ENCODE measurements around the gene IKBKG. TPM values are rescaled to one million over a fixed set of nuclear protein-coding genes. Genes with fewer than 3 reads are reported as not detected.

IKBKG gene
- total RNA-seq, 1 experiment from 2014 or later: 29.3 TPM

DNA sequence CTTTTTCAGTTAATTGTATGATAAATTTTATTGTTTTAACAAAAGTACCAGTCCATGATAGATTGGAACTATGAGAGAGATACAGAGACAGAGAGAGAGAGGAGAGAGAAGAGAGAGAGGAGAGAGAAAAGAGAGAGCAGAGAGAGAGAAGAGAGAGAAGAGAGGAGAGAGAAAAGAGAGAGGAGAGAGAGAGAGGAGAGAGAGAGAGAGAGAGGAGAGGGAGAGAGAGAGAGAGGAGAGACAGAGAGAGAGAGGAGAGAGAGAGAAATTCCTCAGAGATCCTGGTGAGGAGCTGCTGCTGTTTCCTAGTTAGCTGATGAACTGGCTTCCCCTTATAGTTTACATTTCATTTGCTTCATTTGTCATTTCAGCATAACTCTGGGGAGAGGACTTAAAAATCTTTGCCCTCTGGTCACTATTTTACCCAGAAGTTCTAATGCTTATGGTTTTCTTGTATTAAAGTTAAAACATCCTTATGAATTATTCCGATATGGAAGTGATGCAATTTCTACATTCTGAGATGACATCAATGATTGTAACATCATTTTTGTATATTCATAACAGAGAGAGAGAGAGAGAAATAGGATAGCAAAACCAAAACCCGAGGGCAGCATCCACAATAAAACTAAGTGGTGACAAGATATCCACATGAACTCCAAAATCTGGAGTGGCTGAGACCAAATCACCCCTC is 48.3 kb downstream of the IKBKG start:
- no peaks in the 10 kb centered on the region for H3K27me3 ChIP-seq (replicated peaks; ENCODE audit: control insufficient read depth, insufficient read depth, low read length)
- POLR2A ChIA-PET: no interaction called here
- CTCF ChIA-PET: no interaction called here
- Mint-ChIP-seq H3K9me3 (ENCODE audit: unreplicated experiment) (peaks cover 10% of the 10 kb centered on the region), H3K36me3 (ENCODE audit: insufficient read depth, unreplicated experiment) (no peaks in the 10 kb centered on the region), H3K4me3 (ENCODE audit: unreplicated experiment) (no peak overlapping the region), H3K27me3 (ENCODE audit: insufficient read depth, unreplicated experiment) (peaks cover 3% of the 10 kb centered on the region), H3K4me1 (ENCODE audit: low read depth, unreplicated experiment) (no peaks in the 10 kb centered on the region), H3K27ac (ENCODE audit: unreplicated experiment) (no peak overlapping the region)
- H3K4me1 ChIP-seq: no peaks in the 10 kb centered on the region
- intact Hi-C loops (cut with micrococcal nuclease; ENCODE audit: unreplicated experiment): no loop called here
- TF ChIP-seq, protein P1, sequence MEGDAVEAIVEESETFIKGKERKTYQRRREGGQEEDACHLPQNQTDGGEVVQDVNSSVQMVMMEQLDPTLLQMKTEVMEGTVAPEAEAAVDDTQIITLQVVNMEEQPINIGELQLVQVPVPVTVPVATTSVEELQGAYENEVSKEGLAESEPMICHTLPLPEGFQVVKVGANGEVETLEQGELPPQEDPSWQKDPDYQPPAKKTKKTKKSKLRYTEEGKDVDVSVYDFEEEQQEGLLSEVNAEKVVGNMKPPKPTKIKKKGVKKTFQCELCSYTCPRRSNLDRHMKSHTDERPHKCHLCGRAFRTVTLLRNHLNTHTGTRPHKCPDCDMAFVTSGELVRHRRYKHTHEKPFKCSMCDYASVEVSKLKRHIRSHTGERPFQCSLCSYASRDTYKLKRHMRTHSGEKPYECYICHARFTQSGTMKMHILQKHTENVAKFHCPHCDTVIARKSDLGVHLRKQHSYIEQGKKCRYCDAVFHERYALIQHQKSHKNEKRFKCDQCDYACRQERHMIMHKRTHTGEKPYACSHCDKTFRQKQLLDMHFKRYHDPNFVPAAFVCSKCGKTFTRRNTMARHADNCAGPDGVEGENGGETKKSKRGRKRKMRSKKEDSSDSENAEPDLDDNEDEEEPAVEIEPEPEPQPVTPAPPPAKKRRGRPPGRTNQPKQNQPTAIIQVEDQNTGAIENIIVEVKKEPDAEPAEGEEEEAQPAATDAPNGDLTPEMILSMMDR (IDR thresholded peaks at IDR 0.05; ENCODE audit: insufficient read depth in 1 of 2, low read depth in 1 of 2, low read length in 1 of 2, severe bottlenecking in 1 of 2, unreplicated experiment in 1 of 2): no peak
- no peak for DNase-seq
- H3K36me3 ChIP-seq (ENCODE audit: control insufficient read depth, insufficient read depth, low read length): no peaks in the 10 kb centered on the region
- no peak overlapping the region for H3K4me3 ChIP-seq (ENCODE audit: low read depth, low read length)
- H3K9me3 ChIP-seq: no peaks in the 10 kb centered on the region
- BruUV-seq (replicated peaks): no TSS peak

DNA sequence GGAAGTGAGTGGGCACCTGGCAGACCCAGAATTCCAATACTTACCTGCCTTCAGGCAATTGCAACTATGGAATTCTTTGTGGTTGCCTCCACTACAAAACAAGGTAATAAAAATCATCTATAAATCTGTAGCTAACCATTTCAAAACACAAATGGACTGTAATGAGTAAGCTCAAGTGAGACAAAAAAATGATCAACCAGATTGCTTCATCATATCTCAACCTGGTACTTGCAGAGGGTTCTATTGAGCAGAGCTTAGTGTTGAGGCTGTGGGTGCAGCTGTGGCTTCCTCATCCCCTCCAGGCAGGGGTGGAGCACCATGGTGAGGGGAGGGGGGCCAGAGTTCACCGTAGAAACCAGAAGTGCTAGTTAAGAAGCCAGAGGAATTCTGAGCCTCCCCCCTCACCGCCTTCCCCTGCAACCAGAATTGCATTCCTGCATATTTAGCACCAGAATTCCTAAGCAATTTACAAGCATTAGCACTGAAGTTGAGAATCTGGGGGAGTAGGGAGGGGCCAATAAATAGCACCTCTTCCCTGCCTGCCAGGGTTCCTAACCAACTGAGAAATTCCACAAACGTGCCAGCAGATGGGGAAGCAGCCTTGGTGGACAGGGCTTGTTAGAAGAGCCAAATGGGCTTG is 49.0 kb downstream of the IKBKG start:
- Histone ChIP-seq H3K4me3 (ENCODE audit: low read depth, low read length) (no peak overlapping the region), H3K27me3 (replicated peaks; ENCODE audit: control insufficient read depth, insufficient read depth, low read length) (no peaks in the 10 kb centered on the region), H3K4me1 (no peaks in the 10 kb centered on the region), H3K9me3 (no peaks in the 10 kb centered on the region), H3K36me3 (ENCODE audit: control insufficient read depth, insufficient read depth, low read length) (no peaks in the 10 kb centered on the region)
- Mint-ChIP-seq H3K36me3 (ENCODE audit: insufficient read depth, unreplicated experiment) (no peaks in the 10 kb centered on the region), H3K27me3 (ENCODE audit: insufficient read depth, unreplicated experiment) (peaks cover 3% of the 10 kb centered on the region), H3K27ac (ENCODE audit: unreplicated experiment) (no peak overlapping the region), H3K9me3 (ENCODE audit: unreplicated experiment) (peaks cover 10% of the 10 kb centered on the region), H3K4me1 (ENCODE audit: low read depth, unreplicated experiment) (no peaks in the 10 kb centered on the region), H3K4me3 (ENCODE audit: unreplicated experiment) (no peak overlapping the region)
- ChIA-PET POLR2A (no interaction called here), CTCF (no interaction called here)
- TF ChIP-seq, protein P1 (IDR thresholded peaks at IDR 0.05; ENCODE audit: insufficient read depth in 1 of 2, low read depth in 1 of 2, low read length in 1 of 2, severe bottlenecking in 1 of 2, unreplicated experiment in 1 of 2): no peak
- peak; percentile 26 to 43 for DNase-seq
- intact Hi-C loops (cut with micrococcal nuclease; ENCODE audit: unreplicated experiment): no loop called here
- BruUV-seq (replicated peaks): no TSS peak

DNA sequence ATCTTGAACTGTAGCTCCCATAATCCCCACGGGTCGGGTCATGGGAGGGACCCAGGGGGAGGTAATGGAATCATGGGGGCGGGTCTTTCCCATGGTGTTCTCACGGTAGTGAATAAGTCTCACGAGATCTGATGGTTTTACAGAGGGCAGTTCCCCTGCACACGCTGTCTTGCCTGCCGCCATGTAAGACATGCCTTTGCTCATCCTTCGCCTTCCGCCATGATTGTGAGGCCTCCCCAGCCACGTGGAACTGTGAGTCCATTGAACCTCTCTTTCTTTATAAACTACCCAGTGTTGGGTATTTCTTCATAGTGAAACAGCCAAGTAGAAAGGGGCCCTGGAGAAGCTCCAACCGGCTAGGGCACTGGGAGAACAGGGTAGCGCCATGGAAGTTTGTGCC is 49.8 kb downstream of the IKBKG start:
- Histone ChIP-seq H3K9me3 (no peaks in the 10 kb centered on the region), H3K36me3 (ENCODE audit: control insufficient read depth, insufficient read depth, low read length) (no peaks in the 10 kb centered on the region), H3K27me3 (replicated peaks; ENCODE audit: control insufficient read depth, insufficient read depth, low read length) (no peaks in the 10 kb centered on the region), H3K4me1 (no peaks in the 10 kb centered on the region), H3K4me3 (ENCODE audit: low read depth, low read length) (no peak overlapping the region)
- CTCF ChIA-PET: no interaction called here
- H3K4me1 Mint-ChIP-seq (ENCODE audit: low read depth, unreplicated experiment): no peaks in the 10 kb centered on the region
- POLR2A ChIA-PET: no interaction called here
- no peaks in the 10 kb centered on the region for H3K36me3 Mint-ChIP-seq (ENCODE audit: insufficient read depth, unreplicated experiment)
- peaks cover 10% of the 10 kb centered on the region for H3K9me3 Mint-ChIP-seq (ENCODE audit: unreplicated experiment)
- no peak overlapping the region for H3K27ac Mint-ChIP-seq (ENCODE audit: unreplicated experiment)
- intact Hi-C loops (cut with micrococcal nuclease; ENCODE audit: unreplicated experiment): no loop called here
- no TSS peak for BruUV-seq (replicated peaks)
- TF ChIP-seq, protein P1 (IDR thresholded peaks at IDR 0.05; ENCODE audit: insufficient read depth in 1 of 2, low read depth in 1 of 2, low read length in 1 of 2, severe bottlenecking in 1 of 2, unreplicated experiment in 1 of 2): no peak
- no peak for DNase-seq
- H3K27me3 Mint-ChIP-seq (ENCODE audit: insufficient read depth, unreplicated experiment): peaks cover 3% of the 10 kb centered on the region
- no peak overlapping the region for H3K4me3 Mint-ChIP-seq (ENCODE audit: unreplicated experiment)

Data from Caco-2 (cell line).